Measurements from ENCODE around the gene FBXW7.

Gene FBXW7

GRCh38 chr4:152434011-152434410, 101.9 kb downstream of the FBXW7 start:
- H3K4me3 ChIP-seq (ENCODE audit: low read depth, low read length), result no peak overlapping the region
- DNase-seq (ENCODE audit: low read depth), result no peak
- TF ChIP-seq CTCF (IDR thresholded peaks at IDR 0.05; ENCODE audit: low read depth, low read length, missing control alignments), result no peak
- in situ Hi-C loops (cut with HindIII; ENCODE audit: low sequenced_read_pairs), result no loop called here

- TF ChIP-seq CTCF (IDR thresholded peaks at IDR 0.05; ENCODE audit: low read depth, low read length, missing control alignments), result no peak
- DNase-seq (ENCODE audit: low read depth), result no peak
- H3K4me3 ChIP-seq (ENCODE audit: low read depth, low read length), result no peak overlapping the region
- in situ Hi-C loops (cut with HindIII; ENCODE audit: low sequenced_read_pairs), result no loop called here
These were observed 104.1 kb downstream of the FBXW7 start for GRCh38 chr4:152431784-152432183.

GRCh38 chr4:152431291-152431690, 104.6 kb downstream of the FBXW7 start:
- TF ChIP-seq CTCF (IDR thresholded peaks at IDR 0.05; ENCODE audit: low read depth, low read length, missing control alignments), result no peak
- no peak overlapping the region for H3K4me3 ChIP-seq (ENCODE audit: low read depth, low read length)
- no peak for DNase-seq (ENCODE audit: low read depth)
- in situ Hi-C loops (cut with HindIII; ENCODE audit: low sequenced_read_pairs), result no loop called here

- in situ Hi-C loops (cut with HindIII; ENCODE audit: low sequenced_read_pairs), result no loop called here
- DNase-seq (ENCODE audit: low read depth), result no peak
- no peak overlapping the region for H3K4me3 ChIP-seq (ENCODE audit: low read depth, low read length)
- no peak for TF ChIP-seq CTCF (IDR thresholded peaks at IDR 0.05; ENCODE audit: low read depth, low read length, missing control alignments)
These were observed 105.4 kb downstream of the FBXW7 start for GRCh38 chr4:152430507-152430906.

GRCh38 chr4:152427981-152428380, 107.9 kb downstream of the FBXW7 start:
- in situ Hi-C loops (cut with HindIII; ENCODE audit: low sequenced_read_pairs), result no loop called here
- no peak overlapping the region for H3K4me3 ChIP-seq (ENCODE audit: low read depth, low read length)
- TF ChIP-seq CTCF (IDR thresholded peaks at IDR 0.05; ENCODE audit: low read depth, low read length, missing control alignments), result no peak
- DNase-seq (ENCODE audit: low read depth), result no peak

GRCh38 chr4:152424977-152425376, 110.9 kb downstream of the FBXW7 start:
- TF ChIP-seq CTCF (IDR thresholded peaks at IDR 0.05; ENCODE audit: low read depth, low read length, missing control alignments), result no peak
- in situ Hi-C loops (cut with HindIII; ENCODE audit: low sequenced_read_pairs), result no loop called here
- H3K4me3 ChIP-seq (ENCODE audit: low read depth, low read length), result no peak overlapping the region
- DNase-seq (ENCODE audit: low read depth), result no peak

GRCh38 chr4:152424396-152424795, 111.5 kb downstream of the FBXW7 start:
- in situ Hi-C loops (cut with HindIII; ENCODE audit: low sequenced_read_pairs), result no loop called here
- TF ChIP-seq CTCF (IDR thresholded peaks at IDR 0.05; ENCODE audit: low read depth, low read length, missing control alignments), result no peak
- no peak overlapping the region for H3K4me3 ChIP-seq (ENCODE audit: low read depth, low read length)
- DNase-seq (ENCODE audit: low read depth), result no peak

Measured in astrocyte of the cerebellum (primary cell).